ENCODE results near the gene PPP2R5A.

The PPP2R5A gene

DNA sequence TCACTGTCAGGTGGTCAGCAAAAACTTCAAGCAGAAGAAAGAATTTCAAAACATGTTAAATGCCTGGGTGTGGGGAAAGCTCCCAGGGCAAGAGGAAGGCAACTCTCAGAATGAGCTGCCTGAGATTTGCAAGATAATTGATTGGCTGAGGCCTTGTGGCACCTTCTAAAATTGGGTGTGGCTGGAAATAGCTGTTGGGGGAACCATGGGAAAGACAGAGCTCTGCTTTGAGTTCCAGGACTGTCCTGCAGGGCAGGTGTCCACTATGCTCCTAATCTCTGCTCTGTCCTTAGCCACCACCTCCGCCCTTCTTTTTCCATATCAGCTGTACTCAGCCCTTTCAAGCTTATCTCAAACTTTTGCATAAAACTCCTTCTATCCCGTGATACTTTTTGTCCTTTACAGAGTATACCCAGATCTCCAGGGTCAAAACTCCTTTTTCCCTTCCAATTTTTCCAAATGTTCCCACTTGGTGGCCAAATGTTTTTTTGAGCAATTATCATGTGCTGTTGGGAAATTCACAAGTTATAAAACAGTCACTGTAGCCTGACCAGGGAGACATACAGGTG lies 23.8 kb upstream of the PPP2R5A start:
- no peak for TF ChIP-seq ZNF626 (tag by site-specific recombination; IDR thresholded peaks at IDR 0.05)
- no peak for TF ChIP-seq ZNF335 (tag by site-specific recombination; conservative IDR thresholded peaks at IDR 0.05)
- no peak for TF ChIP-seq ZNF37A (tag by site-specific recombination; IDR thresholded peaks at IDR 0.05)
- no peak for TF ChIP-seq KLF7 (tag by site-specific recombination; IDR thresholded peaks at IDR 0.05; ENCODE audit: borderline replicate concordance)
- TF ChIP-seq, protein P1, sequence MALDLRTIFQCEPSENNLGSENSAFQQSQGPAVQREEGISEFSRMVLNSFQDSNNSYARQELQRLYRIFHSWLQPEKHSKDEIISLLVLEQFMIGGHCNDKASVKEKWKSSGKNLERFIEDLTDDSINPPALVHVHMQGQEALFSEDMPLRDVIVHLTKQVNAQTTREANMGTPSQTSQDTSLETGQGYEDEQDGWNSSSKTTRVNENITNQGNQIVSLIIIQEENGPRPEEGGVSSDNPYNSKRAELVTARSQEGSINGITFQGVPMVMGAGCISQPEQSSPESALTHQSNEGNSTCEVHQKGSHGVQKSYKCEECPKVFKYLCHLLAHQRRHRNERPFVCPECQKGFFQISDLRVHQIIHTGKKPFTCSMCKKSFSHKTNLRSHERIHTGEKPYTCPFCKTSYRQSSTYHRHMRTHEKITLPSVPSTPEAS (tag by site-specific recombination; IDR thresholded peaks at IDR 0.05), result no peak
- TF ChIP-seq, protein P2, sequence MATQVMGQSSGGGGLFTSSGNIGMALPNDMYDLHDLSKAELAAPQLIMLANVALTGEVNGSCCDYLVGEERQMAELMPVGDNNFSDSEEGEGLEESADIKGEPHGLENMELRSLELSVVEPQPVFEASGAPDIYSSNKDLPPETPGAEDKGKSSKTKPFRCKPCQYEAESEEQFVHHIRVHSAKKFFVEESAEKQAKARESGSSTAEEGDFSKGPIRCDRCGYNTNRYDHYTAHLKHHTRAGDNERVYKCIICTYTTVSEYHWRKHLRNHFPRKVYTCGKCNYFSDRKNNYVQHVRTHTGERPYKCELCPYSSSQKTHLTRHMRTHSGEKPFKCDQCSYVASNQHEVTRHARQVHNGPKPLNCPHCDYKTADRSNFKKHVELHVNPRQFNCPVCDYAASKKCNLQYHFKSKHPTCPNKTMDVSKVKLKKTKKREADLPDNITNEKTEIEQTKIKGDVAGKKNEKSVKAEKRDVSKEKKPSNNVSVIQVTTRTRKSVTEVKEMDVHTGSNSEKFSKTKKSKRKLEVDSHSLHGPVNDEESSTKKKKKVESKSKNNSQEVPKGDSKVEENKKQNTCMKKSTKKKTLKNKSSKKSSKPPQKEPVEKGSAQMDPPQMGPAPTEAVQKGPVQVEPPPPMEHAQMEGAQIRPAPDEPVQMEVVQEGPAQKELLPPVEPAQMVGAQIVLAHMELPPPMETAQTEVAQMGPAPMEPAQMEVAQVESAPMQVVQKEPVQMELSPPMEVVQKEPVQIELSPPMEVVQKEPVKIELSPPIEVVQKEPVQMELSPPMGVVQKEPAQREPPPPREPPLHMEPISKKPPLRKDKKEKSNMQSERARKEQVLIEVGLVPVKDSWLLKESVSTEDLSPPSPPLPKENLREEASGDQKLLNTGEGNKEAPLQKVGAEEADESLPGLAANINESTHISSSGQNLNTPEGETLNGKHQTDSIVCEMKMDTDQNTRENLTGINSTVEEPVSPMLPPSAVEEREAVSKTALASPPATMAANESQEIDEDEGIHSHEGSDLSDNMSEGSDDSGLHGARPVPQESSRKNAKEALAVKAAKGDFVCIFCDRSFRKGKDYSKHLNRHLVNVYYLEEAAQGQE (tag by site-specific recombination; IDR thresholded peaks at IDR 0.05), result no peak
- TF ChIP-seq ZNF549 (tag by site-specific recombination; IDR thresholded peaks at IDR 0.05), result no peak
- TF ChIP-seq KLF1 (tag by site-specific recombination; IDR thresholded peaks at IDR 0.05), result no peak
- TF ChIP-seq ZNF837 (tag by site-specific recombination; IDR thresholded peaks at IDR 0.05), result no peak
- no peak for TF ChIP-seq SALL2 (tag by site-specific recombination; IDR thresholded peaks at IDR 0.05; ENCODE audit: borderline replicate concordance)
- TF ChIP-seq ZNF658 (tag by site-specific recombination; IDR thresholded peaks at IDR 0.05), result no peak
- TF ChIP-seq ZNF529 (tag by site-specific recombination; IDR thresholded peaks at IDR 0.05; ENCODE audit: insufficient replicate concordance), result no peak
- no peak for TF ChIP-seq EGR2 (tag by site-specific recombination; IDR thresholded peaks at IDR 0.05; ENCODE audit: low read depth)
- TF ChIP-seq ZNF510 (tag by site-specific recombination; IDR thresholded peaks at IDR 0.05; ENCODE audit: insufficient replicate concordance), result no peak
- TF ChIP-seq ZNF221 (tag by site-specific recombination; IDR thresholded peaks at IDR 0.05; ENCODE audit: borderline replicate concordance), result no peak
- TF ChIP-seq GLIS1 (tag by site-specific recombination; IDR thresholded peaks at IDR 0.05), result no peak
- TF ChIP-seq MYNN (tag by site-specific recombination; IDR thresholded peaks at IDR 0.05; ENCODE audit: borderline replicate concordance), result no peak
- H3K36me3 ChIP-seq (ENCODE audit: control insufficient read depth in 2 of 2, insufficient read depth in 1 of 2, low read length in 2 of 2), result no peaks in the 10 kb centered on the region
- no peak overlapping the region for H3K4me3 ChIP-seq (ENCODE audit: low read depth, low read length)
- H3K9me3 ChIP-seq (ENCODE audit: control insufficient read depth, insufficient read depth, low read depth, low read length), result no peaks in the 10 kb centered on the region
- no peak overlapping the region for H3K27ac ChIP-seq (ENCODE audit: extremely low read depth, low read depth, low read length)
- ChIA-PET CTCF (interaction anchor here (0.6 to 1.0 kb wide), 3 partner anchors 10 to 30 kb away, joined by 3 to 6 read pairs (median 3); no protein-coding TSS in a partner anchor), POLR2A (no interaction called here)
- H3K4me1 ChIP-seq (ENCODE audit: control insufficient read depth, insufficient read depth, low read length), result no peaks in the 10 kb centered on the region

DNA sequence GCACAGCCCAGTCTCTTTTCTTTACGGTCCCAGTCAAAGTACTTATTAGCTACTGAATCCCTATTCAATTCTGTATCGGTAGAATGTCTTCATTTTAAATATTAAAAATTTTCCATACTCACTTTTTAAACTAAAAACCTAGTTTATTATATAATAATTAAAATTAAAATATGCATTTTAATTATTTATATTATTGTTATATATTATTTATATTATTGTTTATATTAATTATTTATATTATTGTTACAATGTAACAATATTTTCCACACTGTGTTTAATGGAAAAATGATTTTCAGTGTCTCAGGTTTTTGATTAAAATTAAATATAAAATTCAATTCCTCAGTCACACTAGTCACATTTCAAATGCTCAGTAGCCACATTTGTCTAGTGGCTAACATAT lies 18.2 kb upstream of the PPP2R5A start:
- no peaks in the 10 kb centered on the region for H3K36me3 ChIP-seq (ENCODE audit: control insufficient read depth in 2 of 2, insufficient read depth in 1 of 2, low read length in 2 of 2)
- CTCF ChIA-PET, result no interaction called here
- POLR2A ChIA-PET, result no interaction called here
- H3K9me3 ChIP-seq (ENCODE audit: control insufficient read depth, insufficient read depth, low read depth, low read length), result no peaks in the 10 kb centered on the region
- H3K4me1 ChIP-seq (ENCODE audit: control insufficient read depth, insufficient read depth, low read length), result no peaks in the 10 kb centered on the region
- no peak overlapping the region for H3K27ac ChIP-seq (ENCODE audit: extremely low read depth, low read depth, low read length)
- no peak overlapping the region for H3K4me3 ChIP-seq (ENCODE audit: low read depth, low read length)
- TF ChIP-seq ZNF169 (tag by site-specific recombination; IDR thresholded peaks at IDR 0.05) (no peak), GLI4 (tag by site-specific recombination; IDR thresholded peaks at IDR 0.05) (no peak), KLF16 (tag by site-specific recombination; IDR thresholded peaks at IDR 0.05) (no peak), ZNF138 (tag by site-specific recombination; IDR thresholded peaks at IDR 0.05; ENCODE audit: borderline replicate concordance) (no peak), ZNF341 (tag by site-specific recombination; IDR thresholded peaks at IDR 0.05; ENCODE audit: low read depth) (no peak)
- TF ChIP-seq, protein P3, sequence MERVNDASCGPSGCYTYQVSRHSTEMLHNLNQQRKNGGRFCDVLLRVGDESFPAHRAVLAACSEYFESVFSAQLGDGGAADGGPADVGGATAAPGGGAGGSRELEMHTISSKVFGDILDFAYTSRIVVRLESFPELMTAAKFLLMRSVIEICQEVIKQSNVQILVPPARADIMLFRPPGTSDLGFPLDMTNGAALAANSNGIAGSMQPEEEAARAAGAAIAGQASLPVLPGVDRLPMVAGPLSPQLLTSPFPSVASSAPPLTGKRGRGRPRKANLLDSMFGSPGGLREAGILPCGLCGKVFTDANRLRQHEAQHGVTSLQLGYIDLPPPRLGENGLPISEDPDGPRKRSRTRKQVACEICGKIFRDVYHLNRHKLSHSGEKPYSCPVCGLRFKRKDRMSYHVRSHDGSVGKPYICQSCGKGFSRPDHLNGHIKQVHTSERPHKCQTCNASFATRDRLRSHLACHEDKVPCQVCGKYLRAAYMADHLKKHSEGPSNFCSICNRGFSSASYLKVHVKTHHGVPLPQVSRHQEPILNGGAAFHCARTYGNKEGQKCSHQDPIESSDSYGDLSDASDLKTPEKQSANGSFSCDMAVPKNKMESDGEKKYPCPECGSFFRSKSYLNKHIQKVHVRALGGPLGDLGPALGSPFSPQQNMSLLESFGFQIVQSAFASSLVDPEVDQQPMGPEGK (tag by site-specific recombination; IDR thresholded peaks at IDR 0.05), result no peak
- TF ChIP-seq, protein P4, sequence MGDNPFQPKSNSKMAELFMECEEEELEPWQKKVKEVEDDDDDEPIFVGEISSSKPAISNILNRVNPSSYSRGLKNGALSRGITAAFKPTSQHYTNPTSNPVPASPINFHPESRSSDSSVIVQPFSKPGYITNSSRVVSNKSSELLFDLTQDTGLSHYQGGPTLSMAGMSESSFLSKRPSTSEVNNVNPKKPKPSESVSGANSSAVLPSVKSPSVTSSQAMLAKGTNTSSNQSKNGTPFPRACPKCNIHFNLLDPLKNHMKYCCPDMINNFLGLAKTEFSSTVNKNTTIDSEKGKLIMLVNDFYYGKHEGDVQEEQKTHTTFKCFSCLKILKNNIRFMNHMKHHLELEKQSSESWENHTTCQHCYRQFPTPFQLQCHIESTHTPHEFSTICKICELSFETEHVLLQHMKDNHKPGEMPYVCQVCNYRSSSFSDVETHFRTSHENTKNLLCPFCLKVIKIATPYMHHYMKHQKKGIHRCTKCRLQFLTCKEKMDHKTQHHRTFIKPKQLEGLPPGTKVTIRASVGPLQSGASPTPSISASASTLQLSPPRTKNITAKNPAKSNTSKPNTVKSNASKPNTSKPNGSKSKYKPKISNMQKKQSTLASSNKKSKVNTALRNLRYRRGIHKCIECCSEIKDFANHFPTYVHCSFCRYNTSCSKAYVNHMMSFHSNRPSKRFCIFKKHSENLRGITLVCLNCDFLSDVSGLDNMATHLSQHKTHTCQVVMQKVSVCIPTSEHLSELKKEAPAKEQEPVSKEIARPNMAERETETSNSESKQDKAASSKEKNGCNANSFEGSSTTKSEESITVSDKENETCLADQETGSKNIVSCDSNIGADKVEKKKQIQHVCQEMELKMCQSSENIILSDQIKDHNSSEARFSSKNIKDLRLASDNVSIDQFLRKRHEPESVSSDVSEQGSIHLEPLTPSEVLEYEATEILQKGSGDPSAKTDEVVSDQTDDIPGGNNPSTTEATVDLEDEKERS (tag by site-specific recombination; IDR thresholded peaks at IDR 0.05), result no peak
- TF ChIP-seq, protein P5, sequence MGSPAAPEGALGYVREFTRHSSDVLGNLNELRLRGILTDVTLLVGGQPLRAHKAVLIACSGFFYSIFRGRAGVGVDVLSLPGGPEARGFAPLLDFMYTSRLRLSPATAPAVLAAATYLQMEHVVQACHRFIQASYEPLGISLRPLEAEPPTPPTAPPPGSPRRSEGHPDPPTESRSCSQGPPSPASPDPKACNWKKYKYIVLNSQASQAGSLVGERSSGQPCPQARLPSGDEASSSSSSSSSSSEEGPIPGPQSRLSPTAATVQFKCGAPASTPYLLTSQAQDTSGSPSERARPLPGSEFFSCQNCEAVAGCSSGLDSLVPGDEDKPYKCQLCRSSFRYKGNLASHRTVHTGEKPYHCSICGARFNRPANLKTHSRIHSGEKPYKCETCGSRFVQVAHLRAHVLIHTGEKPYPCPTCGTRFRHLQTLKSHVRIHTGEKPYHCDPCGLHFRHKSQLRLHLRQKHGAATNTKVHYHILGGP (tag by site-specific recombination; IDR thresholded peaks at IDR 0.05), result no peak

Data from HEK293 (cell line).